Mesendoderm (in vitro differentiated cells): ENCODE measurements around the gene RNASE8.
A peak's percentile ranks its signal among the peaks of the same experiment; 100 is the strongest.

Experiments used
- DNase-seq: peaks from one replicate; pipeline ENCODE4 v3.0.0; 2013
- H2AK5ac ChIP-seq: 2 replicates; pipeline ENCODE4 v1.6.1; 2013; ENCODE audit warnings: low read length, inconsistent platforms
- H2BK120ac ChIP-seq: 2 replicates; pipeline ENCODE4 v1.6.1; 2013; ENCODE audit warnings: low read depth, mild to moderate bottlenecking, low read length, moderate library complexity, mixed read lengths
- H2BK15ac ChIP-seq: replicated peaks from 2 replicates; pipeline ENCODE4 v1.6.1; 2013; ENCODE audit warnings: low read depth, mild to moderate bottlenecking, moderate library complexity
- H2BK5ac ChIP-seq: 2 replicates; pipeline ENCODE4 v1.6.1; 2013; ENCODE audit warnings: low read length, inconsistent platforms
- H3K18ac ChIP-seq: 2 replicates; pipeline ENCODE4 v1.6.1; 2013; ENCODE audit warnings: mild to moderate bottlenecking, low read length, mixed read lengths
- H3K23ac ChIP-seq: one replicate; pipeline ENCODE4 v1.6.1; 2013; ENCODE audit warnings: low read length
- H3K27ac ChIP-seq: 2 replicates; pipeline ENCODE4 v1.5.1; 2013; ENCODE audit warnings: low read depth, mild to moderate bottlenecking, inconsistent platforms, low read length, moderate library complexity
- H3K27me3 ChIP-seq: 2 replicates; pipeline ENCODE4 v1.6.1; 2013; ENCODE audit warnings: low read length, control low read depth, mild to moderate bottlenecking, inconsistent platforms; ENCODE audit not compliant: insufficient read depth, poor library complexity
- H3K36me3 ChIP-seq: 2 replicates; pipeline ENCODE4 v1.6.1; 2013; ENCODE audit warnings: low read length, inconsistent platforms; ENCODE audit not compliant: control insufficient read depth, insufficient read depth
- H3K4ac ChIP-seq: one replicate; pipeline ENCODE4 v1.6.1; 2013; ENCODE audit warnings: low read depth, mild to moderate bottlenecking, low read length, moderate library complexity
- H3K4me1 ChIP-seq: 2 replicates; pipeline ENCODE4 v1.6.1; 2013; ENCODE audit warnings: low read depth, low read length, inconsistent platforms; ENCODE audit not compliant: control insufficient read depth
- H3K4me2 ChIP-seq: 2 replicates; pipeline ENCODE4 v1.6.1; 2013; ENCODE audit warnings: low read length
- H3K4me3 ChIP-seq: 2 replicates; pipeline ENCODE4 v1.5.1; 2013; ENCODE audit warnings: mild to moderate bottlenecking, low read length
- H3K56ac ChIP-seq: one replicate; pipeline ENCODE4 v1.6.1; 2013; ENCODE audit warnings: low read length
- H3K79me1 ChIP-seq: 2 replicates; pipeline ENCODE4 v1.6.1; 2013; ENCODE audit warnings: low read length, inconsistent platforms
- H3K79me2 ChIP-seq: 2 replicates; pipeline ENCODE4 v1.6.1; 2013; ENCODE audit warnings: mild to moderate bottlenecking, low read length; ENCODE audit not compliant: control insufficient read depth, insufficient read depth
- H3K9ac ChIP-seq: 2 replicates; pipeline ENCODE4 v1.6.1; 2013; ENCODE audit warnings: low read length, inconsistent platforms
- H4K5ac ChIP-seq: one replicate; pipeline ENCODE4 v1.6.1; 2013; ENCODE audit warnings: low read length
- H4K8ac ChIP-seq: one replicate; pipeline ENCODE4 v1.6.1; 2013; ENCODE audit warnings: low read depth, mild to moderate bottlenecking, control low read depth, low read length, moderate library complexity
- WGBS: extraction: QIAGEN DNeasy Blood & Tissue Kit; methylation state at CpG from one replicate; pipeline ENCODE4 v1.1.7; 2013; ENCODE audit warnings: low lambda C conversion rate, missing lambda C conversion rate; ENCODE audit not compliant: insufficient coverage; ENCODE audit errors: extremely low coverage; 5-methylcytosine and 5-hydroxymethylcytosine counted together

The RNASE8 gene

DNA sequence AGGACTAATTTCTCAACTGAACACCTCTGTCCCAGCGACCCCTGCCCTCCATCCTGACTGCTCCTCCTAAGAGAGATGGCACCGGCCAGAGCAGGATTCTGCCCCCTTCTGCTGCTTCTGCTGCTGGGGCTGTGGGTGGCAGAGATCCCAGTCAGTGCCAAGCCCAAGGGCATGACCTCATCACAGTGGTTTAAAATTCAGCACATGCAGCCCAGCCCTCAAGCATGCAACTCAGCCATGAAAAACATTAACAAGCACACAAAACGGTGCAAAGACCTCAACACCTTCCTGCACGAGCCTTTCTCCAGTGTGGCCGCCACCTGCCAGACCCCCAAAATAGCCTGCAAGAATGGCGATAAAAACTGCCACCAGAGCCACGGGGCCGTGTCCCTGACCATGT, 14.7 kb upstream of the RNASE8 start:
- Histone ChIP-seq H3K23ac (no peak overlapping the region), H3K4me2 (no peak overlapping the region), H3K9ac (no peak overlapping the region), H2BK5ac (no peak overlapping the region), H2BK120ac (no peak overlapping the region), H3K79me2 (no peaks in the 10 kb centered on the region), H3K4me1 (peaks cover 5% of the 10 kb centered on the region), H3K27me3 (no peaks in the 10 kb centered on the region), H3K4me3 (no peak overlapping the region), H2BK15ac (no peak overlapping the region), H4K5ac (no peak overlapping the region), H4K8ac (no peak overlapping the region), H3K56ac (no peak overlapping the region), H3K36me3 (no peaks in the 10 kb centered on the region), H3K4ac (no peak overlapping the region), H3K18ac (no peak overlapping the region), H3K79me1 (no peaks in the 10 kb centered on the region), H2AK5ac (no peak overlapping the region), H3K27ac (no peak overlapping the region)
- no CpG with 5 or more reads among the region's 8 CpGs for WGBS
- no peak for DNase-seq

DNA sequence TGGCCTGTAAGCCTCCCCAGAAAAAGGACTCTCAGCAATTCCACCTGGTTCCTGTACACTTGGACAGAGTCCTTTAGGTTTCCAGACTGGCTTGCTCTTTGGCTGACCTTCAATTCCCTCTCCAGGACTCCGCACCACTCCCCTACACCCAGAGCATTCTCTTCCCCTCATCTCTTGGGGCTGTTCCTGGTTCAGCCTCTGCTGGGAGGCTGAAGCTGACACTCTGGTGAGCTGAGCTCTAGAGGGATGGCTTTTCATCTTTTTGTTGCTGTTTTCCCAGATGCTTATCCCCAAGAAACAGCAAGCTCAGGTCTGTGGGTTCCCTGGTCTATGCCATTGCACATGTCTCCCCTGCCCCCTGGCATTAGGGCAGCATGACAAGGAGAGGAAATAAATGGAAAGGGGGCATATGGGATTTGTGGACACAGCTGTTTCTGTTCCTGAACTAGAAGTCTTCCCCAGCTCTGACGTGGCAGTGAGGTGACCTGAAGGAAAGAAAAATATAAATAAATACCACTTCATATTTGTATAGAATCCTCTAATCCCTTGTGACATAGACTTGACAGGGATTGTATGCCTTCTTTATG, 14.1 kb upstream of the RNASE8 start:
- no peak overlapping the region for H3K23ac ChIP-seq
- H3K4me3 ChIP-seq = no peak overlapping the region
- H3K36me3 ChIP-seq = no peaks in the 10 kb centered on the region
- no peak overlapping the region for H3K9ac ChIP-seq
- no peak for DNase-seq
- H3K4me2 ChIP-seq = no peak overlapping the region
- H3K79me1 ChIP-seq = no peaks in the 10 kb centered on the region
- no peak overlapping the region for H3K18ac ChIP-seq
- no peak overlapping the region for H2BK15ac ChIP-seq
- H4K5ac ChIP-seq = no peak overlapping the region
- no peak overlapping the region for H4K8ac ChIP-seq
- H3K4me1 ChIP-seq = peaks cover 4% of the 10 kb centered on the region
- WGBS = no CpG with 5 or more reads among the region's 2 CpGs
- H2BK120ac ChIP-seq = no peak overlapping the region
- no peaks in the 10 kb centered on the region for H3K79me2 ChIP-seq
- no peak overlapping the region for H2AK5ac ChIP-seq
- no peak overlapping the region for H3K27ac ChIP-seq
- no peak overlapping the region for H3K4ac ChIP-seq
- no peak overlapping the region for H2BK5ac ChIP-seq
- no peak overlapping the region for H3K56ac ChIP-seq
- no peaks in the 10 kb centered on the region for H3K27me3 ChIP-seq

GRCh38 chr14:21043974-21044618, 13.5 kb upstream of the RNASE8 start:
- DNase-seq = peak; percentile 45
- Histone ChIP-seq H3K4me3 (no peak overlapping the region), H3K27ac (no peak overlapping the region), H3K79me2 (no peaks in the 10 kb centered on the region), H3K4ac (no peak overlapping the region), H2BK120ac (no peak overlapping the region), H2AK5ac (no peak overlapping the region), H3K79me1 (no peaks in the 10 kb centered on the region), H3K27me3 (no peaks in the 10 kb centered on the region), H3K18ac (no peak overlapping the region), H3K56ac (no peak overlapping the region), H3K4me2 (no peak overlapping the region), H2BK5ac (no peak overlapping the region), H2BK15ac (no peak overlapping the region), H3K9ac (no peak overlapping the region), H4K8ac (no peak overlapping the region), H3K23ac (no peak overlapping the region), H3K4me1 (peaks cover 2% of the 10 kb centered on the region), H4K5ac (no peak overlapping the region), H3K36me3 (no peaks in the 10 kb centered on the region)
- no CpG with 5 or more reads among the region's 6 CpGs for WGBS

DNA sequence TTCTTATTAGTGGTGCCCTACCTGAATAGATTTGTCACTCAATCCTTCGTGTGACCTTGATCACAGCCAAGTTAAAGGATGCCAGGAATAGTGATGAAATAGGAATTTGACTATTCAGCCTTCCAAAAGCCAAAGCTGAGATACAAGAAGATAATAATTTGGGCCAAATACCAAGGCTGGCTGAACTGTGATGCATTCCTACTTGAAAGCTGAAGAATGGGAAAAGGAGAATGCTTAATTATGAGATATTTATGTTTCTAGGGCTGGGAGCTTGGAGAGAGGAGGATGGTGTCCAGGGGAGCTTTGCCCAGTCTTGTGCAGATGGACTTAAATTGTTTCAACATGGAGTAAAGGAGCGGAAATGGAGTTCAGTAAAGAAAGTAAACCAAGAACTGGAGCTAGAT, 10.2 kb upstream of the RNASE8 start:
- Histone ChIP-seq H2BK120ac (no peak overlapping the region), H3K36me3 (no peaks in the 10 kb centered on the region), H4K8ac (no peak overlapping the region), H3K56ac (no peak overlapping the region), H3K23ac (no peak overlapping the region), H2BK5ac (no peak overlapping the region), H4K5ac (no peak overlapping the region), H3K27me3 (no peaks in the 10 kb centered on the region), H3K79me1 (no peaks in the 10 kb centered on the region), H3K4me1 (no peaks in the 10 kb centered on the region), H3K4me2 (no peak overlapping the region), H3K18ac (no peak overlapping the region), H3K4ac (no peak overlapping the region), H3K9ac (no peak overlapping the region), H3K4me3 (no peak overlapping the region), H2AK5ac (no peak overlapping the region), H3K79me2 (no peaks in the 10 kb centered on the region), H3K27ac (no peak overlapping the region), H2BK15ac (no peak overlapping the region)
- no peak for DNase-seq
- no CpG with 5 or more reads among the region's 2 CpGs for WGBS

DNA sequence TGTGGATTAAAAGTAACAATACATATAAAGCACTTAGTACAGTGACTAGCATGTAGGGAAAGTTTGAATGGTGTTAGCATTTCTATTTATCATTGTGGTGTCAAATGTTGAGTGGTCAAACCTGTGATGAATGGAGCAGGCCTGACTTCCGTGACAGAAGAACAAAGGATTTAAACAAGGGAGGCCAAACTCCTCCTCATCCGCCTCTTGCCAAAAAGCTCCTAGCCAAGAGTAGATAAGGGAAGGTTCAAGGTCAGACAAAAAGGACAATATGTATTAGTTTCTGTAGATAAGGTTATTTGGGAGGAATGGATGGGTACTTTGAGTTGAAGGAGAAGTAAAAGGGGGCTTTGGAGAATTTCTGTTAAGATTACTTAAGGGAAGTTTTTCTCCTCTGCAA, 9.0 kb upstream of the RNASE8 start:
- no peak overlapping the region for H3K23ac ChIP-seq
- no peak overlapping the region for H2BK15ac ChIP-seq
- no peak overlapping the region for H3K4me2 ChIP-seq
- no peak overlapping the region for H3K27ac ChIP-seq
- H3K79me2 ChIP-seq = no peaks in the 10 kb centered on the region
- H2BK5ac ChIP-seq = no peak overlapping the region
- no peaks in the 10 kb centered on the region for H3K4me1 ChIP-seq
- H2AK5ac ChIP-seq = no peak overlapping the region
- H4K5ac ChIP-seq = no peak overlapping the region
- no peak overlapping the region for H3K9ac ChIP-seq
- no peak overlapping the region for H3K18ac ChIP-seq
- WGBS = no CpG with 5 or more reads among the region's 2 CpGs
- no peak overlapping the region for H3K4ac ChIP-seq
- no peaks in the 10 kb centered on the region for H3K79me1 ChIP-seq
- no peak overlapping the region for H4K8ac ChIP-seq
- H3K27me3 ChIP-seq = no peaks in the 10 kb centered on the region
- no peak overlapping the region for H3K4me3 ChIP-seq
- no peak overlapping the region for H2BK120ac ChIP-seq
- DNase-seq = no peak
- no peak overlapping the region for H3K56ac ChIP-seq
- no peaks in the 10 kb centered on the region for H3K36me3 ChIP-seq

DNA sequence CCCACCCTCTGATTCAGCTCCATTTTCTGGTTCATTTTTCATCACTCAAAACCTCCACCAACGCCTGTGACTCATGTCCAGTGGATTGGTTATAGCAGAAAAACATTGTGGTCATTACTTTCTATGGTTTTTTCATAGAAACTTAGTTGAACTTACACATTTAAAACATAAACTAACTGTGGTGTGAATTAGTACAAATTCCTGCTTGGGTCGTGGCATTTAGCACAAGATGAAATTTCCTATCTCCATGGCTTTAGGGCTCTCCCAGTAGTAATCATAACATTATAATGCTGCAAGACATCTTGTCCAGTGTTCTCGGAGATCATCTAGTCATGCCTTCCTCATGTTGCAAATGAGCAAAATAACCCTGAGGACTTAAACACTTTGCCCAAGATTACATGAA, 8.3 kb upstream of the RNASE8 start:
- no peaks in the 10 kb centered on the region for H3K79me1 ChIP-seq
- DNase-seq = no peak
- H4K5ac ChIP-seq = no peak overlapping the region
- H2BK15ac ChIP-seq = no peak overlapping the region
- H3K56ac ChIP-seq = no peak overlapping the region
- H3K9ac ChIP-seq = no peak overlapping the region
- H4K8ac ChIP-seq = no peak overlapping the region
- no peaks in the 10 kb centered on the region for H3K27me3 ChIP-seq
- no CpG with 5 or more reads among the region's 3 CpGs for WGBS
- H3K4ac ChIP-seq = no peak overlapping the region
- H3K23ac ChIP-seq = no peak overlapping the region
- no peak overlapping the region for H2BK120ac ChIP-seq
- no peaks in the 10 kb centered on the region for H3K36me3 ChIP-seq
- no peaks in the 10 kb centered on the region for H3K4me1 ChIP-seq
- H3K4me2 ChIP-seq = no peak overlapping the region
- H2BK5ac ChIP-seq = no peak overlapping the region
- H3K27ac ChIP-seq = no peak overlapping the region
- H3K18ac ChIP-seq = no peak overlapping the region
- H3K4me3 ChIP-seq = no peak overlapping the region
- H3K79me2 ChIP-seq = no peaks in the 10 kb centered on the region
- H2AK5ac ChIP-seq = no peak overlapping the region
